Stimulated activated CD4-positive, alpha-beta T cell treated with anti-CD3 and anti-CD28 coated beads, Interleukin-15, amount 100 ng/mL, for 48 hours (primary cell): Measurements from ENCODE around the gene RBKS.
A peak's percentile ranks its signal among the peaks of the same experiment; 100 is the strongest.
"Not testable (repeated sequence)": the region's sequence is repeated elsewhere in the genome, so short reads cannot be mapped to it uniquely, and the experiment has no call there.

Experiments
- DNase-seq, 2 donors: peaks; one replicate each; pipeline ENCODE4 v3.0.0-alpha.2; 2020; ENCODE audit warnings: low read depth in 2 of 2

Gene RBKS

DNA sequence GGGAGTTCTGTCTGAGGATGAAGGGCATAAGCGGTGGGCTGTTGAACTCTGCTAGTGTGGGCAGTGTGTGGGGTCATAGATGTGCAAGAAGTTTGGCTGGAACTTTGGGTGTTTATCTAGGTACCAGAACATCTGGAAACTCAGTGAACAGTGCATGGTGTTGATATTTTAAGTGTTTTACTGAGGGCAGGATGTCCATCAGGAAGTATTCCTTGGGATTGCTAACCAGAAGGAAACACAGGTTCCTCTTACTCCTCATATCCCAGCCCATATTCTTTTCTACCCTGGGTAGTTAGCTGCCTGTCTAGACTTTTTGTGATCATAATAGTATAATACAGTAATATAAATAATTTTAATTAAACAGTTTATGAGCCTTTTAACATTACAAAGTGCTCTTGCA is 15.9 kb upstream of the RBKS start:
- no peak for DNase-seq

DNA sequence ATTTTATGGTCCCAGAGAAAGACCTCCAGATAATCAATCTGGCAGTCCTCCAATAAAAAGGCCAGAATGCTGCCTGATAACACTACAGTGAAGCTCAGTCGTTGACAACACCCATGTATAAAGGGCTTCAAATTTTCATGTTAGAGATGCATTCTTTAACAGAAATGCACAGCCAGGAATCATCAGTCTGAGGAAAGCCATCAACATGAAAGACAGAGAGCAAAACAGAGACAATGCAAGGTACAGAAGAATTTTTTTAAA is 14.1 kb upstream of the RBKS start:
- DNase-seq, result no peak

DNA sequence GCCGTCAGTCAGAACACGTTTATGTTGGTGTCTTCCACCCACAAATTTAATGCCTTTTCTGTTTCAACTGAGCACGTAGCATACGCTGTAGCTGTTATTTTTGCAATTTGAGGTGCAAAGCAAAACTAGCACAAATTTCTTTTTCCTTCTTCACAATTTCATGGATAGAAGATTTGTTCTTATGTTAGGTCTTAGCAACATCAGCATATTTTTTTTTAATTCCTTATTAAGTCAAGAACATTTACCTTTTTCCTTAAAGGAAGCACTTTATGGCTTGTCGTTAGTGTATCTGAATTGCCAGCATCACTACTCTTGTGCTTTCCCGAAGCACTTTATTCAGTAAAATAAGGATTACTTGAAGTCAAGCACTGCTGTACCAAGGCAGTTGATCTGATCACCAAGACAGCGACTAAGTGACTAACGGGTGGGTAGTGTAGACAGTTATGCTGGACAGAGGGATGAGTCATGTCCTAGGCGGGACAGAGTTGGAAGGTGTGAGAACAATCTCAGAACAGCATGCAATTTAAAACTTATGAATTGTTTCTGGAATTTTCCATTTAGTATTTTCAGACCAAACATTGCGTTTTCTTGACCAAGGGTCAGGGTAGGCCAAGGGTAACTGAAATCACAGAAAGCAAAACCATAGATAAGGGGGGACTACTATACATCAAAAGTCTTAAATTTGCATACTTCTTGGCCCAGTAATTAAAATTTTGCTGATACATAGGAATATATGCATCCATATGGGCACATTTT is 13.6 kb upstream of the RBKS start:
- no peak for DNase-seq

DNA sequence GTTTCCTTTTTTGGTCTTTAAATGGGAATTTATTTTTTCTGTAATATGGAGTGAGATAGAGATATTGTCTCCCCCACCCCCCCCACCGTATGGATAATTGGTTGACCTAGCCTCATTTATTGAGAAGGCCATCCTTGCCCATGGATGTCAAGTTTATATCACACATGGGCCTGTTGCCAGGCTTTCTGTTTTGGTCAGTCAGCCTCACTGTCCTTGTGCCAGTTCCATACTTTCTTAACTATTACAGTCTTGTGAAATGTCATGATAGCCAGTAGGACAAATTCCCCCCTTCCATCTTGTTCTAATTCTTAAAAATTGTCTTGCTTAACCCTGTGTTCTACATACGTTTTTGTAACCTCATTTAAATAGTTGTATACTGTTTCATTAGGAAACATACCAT is 12.8 kb upstream of the RBKS start:
- no peak for DNase-seq

DNA sequence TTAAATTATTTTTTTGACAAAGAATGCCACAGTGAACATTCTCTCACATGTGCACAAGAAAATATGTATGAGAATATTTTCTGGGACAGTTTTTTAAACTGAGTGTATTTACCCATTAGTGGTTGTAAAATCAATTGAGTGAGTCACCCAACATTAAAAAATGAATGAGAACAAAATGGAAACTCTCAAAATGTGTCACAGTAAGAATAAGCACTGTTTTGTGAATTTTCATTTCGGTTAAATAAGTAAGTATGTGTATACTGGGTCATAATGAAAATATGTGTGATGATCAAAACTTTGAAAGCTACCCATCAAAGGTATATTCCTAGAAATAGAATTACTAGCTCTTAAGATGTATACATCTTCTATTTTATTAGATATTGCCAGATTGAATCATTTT is 11.9 kb upstream of the RBKS start:
- no peak for DNase-seq

DNA sequence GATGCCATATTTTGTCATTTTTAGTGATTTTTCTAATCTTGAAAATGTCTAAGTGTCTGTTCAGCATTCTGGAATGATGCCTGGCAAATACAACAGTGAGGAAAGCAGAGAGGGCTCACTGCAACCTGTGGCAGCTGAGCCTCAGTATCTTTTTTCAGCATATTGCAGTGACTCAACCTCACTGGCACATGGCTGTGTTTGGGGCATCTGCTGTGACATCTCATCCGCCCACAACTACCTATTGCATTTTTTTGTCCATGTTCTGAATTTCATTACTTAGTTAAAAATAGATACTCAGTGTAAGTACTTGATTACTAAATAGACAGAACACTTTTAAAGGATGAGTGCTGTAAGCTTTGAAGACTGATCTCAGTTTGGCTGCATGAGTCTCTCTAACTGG is 11.0 kb upstream of the RBKS start:
- DNase-seq, result peak; percentile 21 to 29

DNA sequence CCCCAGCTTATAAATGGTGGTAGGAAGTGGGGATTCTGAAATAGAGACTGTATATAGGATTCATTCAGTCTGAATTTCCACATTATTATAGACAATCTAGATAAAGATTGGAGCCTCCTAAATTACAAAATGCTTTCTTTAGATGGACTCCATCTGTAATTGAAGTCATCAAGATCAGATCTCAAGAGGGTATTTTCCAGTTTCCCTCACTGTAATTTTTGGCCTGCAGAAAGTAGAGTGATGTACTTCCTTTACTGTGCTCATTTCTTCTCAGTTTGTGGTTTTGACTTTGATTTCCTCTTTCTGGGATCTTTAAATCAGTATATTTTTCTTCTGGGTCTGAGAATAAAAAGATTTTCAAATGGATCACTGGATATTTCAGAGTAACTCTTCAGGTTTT is 7.5 kb upstream of the RBKS start:
- no peak for DNase-seq

DNA sequence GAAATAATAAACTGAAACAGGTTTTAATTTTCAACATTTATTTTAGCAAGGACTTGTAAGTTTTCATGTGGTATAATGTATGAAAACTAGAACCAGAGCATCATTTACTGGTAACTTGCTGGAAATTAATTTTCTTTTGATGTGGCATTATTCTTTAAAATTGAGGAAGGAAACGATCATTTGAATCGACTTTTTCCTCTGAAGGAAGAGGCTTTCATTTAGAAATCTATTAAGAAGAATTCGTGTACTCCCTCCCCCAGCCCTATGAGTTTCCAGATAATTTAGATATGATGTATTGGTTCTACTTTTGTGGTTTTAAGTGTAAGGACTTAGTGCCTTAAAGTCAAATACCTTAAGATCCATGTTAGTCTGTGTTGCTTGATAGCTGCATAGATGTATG is 2.8 kb upstream of the RBKS start:
- DNase-seq, result no peak

DNA sequence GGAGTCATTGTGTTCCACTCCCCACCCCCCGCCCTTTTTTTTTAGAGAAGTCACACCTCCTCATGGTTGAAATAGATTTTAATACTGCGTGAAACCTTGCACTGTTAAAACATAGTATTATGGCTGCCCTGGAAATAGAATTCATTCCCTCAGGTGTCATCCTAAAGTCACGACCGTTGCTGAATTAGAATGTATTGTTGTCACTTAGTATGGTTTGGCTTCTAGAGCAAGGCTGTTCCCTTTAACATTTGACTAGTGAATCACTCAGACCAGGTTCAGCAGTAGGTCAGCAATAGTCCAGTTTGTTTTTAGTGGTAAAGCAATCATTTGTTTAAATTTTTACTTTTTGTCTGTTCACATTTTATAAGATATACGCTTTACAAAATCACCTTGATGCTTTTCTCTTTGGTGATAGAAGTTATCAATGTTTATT is 1.5 kb upstream of the RBKS start:
- no peak for DNase-seq

DNA sequence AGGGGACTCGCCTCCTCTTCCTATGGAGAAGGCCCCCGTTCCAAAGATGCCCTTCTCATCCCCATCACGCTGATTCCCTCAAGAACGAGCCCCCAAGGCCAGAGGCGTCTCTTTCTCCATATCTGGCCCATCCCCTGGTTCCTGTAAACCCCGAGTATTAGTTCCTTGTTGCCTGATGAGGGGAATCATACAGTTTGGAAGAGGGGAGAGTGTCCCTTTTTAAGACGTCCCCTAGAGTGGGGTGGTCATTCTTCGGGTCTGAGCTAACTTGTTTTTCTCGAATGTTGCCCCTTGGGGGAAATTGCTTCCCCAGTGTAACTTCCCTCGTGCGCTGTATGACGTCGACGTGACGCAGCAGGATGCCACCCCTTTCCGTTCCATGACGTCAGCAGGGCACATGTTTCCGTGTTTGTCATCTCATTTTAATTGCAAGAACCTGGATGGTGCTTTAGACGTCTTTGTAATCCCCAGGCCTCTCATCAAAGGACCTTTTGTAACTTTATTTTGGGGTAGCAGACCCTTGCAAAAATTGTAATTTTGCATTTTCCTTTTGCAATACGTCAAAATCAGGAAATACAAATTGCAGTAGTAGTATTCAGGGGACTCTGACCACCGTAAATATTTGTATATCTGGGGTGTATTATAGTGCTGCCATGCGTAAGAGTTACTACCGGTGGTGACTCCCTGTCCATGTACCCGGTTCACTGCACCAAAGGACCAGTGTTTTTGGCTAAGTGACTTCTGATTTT is 911 bp upstream of the RBKS start:
- DNase-seq, result peak; percentile 82 to 85

DNA sequence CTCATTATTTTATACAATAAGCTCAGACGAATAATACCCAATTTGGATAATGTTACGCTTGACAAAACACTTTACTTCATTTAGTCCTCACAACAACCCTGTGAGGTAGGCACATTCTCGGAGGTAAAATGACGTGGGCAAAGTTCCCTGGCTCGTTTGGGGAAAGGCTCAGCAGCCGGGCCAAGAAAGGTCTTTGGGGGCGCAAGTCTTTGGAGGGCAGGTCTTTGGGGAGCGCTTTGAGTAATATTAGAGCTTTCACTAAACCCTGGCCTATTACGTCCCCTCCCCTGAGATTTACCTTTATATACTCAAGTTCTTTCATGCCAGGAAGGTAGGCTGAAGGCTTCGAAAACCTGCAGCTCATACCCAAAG is 427 bp downstream of the RBKS start:
- DNase-seq, result no peak

DNA sequence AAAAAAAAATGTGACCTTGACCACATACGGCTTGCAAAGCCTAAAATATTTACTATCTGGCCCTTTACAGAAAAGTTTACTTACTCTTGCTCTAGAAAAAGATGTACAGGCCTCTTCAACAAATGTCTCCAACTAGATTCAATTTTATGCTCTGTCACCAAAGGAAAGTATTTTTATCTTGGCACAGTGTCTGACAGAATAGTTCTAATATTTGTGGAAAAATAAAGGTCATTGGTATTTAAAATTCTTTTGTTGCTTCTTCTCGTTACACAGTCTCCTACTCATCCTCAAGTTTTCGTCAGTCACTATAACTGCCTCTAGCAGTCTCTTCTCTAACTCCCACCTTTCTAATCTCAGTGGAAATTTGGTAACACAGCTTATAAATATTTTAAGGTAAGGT is 1.4 kb downstream of the RBKS start:
- DNase-seq, result no peak

DNA sequence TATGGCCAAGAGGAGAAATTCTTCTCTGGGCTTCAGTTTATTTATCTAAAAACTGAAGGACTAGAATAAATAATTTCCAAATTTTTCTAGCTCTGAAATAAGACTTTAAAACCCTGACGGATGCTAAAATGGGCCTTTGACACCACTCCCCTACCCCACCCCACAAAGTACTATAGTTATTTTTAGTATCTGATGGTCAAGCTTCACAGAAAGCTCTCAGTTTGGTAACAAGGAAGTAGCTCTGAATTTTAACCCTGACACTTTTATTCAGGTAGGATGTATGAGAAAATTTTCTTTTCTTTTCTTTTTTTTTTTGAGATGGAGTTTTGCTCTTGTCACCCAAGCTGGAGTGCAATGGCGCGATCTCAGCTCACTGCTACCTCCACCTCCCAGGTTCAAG is 2.4 kb downstream of the RBKS start:
- no peak for DNase-seq

DNA sequence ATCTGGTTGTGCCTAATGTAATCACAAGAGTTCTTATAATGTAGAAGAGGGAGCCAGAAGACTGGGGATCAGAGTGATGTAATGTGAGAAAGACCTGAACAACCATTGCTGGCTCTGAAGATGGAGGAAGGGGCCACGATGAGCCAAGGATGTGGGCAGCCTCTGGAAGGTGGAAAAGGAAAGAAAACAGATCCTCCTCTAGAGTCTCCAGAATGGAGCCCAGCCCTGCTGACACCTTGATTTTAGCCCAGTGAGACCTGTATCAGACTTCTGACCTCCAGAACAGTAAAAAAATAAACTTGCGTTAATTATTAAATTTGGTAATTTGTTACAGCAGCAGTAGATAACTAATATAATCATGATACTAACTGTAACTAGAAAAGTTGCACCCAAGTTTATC is 3.1 kb downstream of the RBKS start:
- no peak for DNase-seq

DNA sequence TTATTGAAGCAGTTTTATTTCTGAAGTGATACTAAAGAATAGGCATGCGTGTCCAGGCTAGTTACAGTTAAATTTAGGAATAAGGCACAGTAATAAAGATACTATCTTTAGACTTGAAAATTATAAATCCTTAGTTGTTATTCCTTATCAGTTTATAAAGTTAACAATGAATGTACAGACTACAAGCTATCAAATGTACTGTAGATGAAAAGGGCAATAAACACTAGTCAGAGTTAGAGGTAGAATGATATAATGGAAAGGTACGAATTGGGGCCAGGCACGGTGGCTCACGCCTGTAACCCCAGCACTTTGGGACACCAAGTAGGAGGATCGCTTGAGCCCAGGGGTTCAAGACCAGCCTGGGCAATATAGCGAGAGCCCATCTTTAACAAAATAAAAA is 3.9 kb downstream of the RBKS start:
- DNase-seq, result no peak

DNA sequence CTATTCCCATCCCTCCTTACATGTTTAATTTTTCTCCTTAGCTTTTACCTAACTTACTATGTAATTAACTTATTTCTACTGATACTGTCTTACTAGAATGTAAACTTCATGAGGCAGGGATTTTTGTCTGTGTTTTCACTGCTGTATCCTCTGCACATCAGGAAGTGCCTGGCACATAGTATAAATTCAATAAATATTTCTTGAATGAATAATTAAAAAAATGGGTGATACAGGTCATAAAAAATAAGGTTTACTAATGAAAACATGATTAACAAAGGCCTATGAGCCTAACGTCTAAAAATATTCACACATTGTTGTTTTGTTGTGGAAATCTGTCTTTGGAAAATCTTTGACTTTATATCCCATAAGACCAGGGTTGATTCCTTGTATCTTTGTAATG is 4.5 kb downstream of the RBKS start:
- no peak for DNase-seq

DNA sequence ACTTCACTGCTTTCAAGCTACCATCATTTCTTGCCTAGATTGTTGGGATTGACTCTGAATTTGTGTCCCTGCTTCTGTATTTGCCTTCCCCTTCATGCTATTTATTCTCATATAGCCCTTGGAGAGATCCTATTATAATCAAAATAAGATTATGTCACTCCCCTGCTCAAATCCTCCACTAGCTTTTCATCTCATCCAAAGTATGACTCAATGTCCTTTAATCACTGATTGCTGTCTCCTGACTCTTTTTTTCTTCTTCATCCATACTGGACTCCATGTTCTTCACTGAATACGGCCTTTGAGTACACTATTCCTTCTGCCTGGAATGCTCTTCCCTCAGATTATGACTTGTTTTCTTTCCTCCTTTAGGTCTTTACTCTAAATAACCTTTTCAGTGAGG is 5.0 kb downstream of the RBKS start:
- no peak for DNase-seq

DNA sequence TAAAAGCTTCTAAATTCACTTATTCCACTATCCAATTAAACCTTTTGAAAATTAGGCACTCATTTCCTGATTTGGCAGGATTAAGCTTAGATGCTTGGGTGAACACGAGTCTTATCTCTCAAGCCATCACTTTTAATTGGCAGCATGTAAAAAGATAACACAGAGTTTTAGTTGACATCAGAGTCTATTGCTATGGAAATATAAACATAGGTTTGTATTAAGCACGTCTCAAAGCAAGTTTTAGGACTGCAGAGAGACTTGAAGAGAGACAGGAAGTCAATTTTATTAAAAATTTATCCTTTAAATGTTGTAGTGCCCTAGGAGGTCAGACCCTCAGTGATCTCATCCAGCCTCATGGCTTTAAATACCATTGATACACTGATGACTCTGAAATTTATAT is 5.6 kb downstream of the RBKS start:
- no peak for DNase-seq

DNA sequence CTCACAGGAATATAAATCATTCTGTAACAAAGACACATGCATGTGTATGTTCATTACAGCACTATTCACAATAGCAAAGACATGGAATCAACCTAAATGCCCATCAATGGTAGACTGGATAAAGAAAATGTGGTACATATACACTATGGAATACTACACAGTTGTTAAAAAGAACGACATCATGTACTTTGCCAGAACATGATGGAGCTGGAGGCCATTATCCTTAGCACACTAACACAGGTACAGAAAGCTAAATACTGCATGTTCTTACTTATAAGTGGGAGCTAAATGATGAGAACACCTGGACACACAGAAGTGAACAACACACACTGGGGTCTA is 7.6 kb downstream of the RBKS start:
- DNase-seq, result not testable (repeated sequence)

DNA sequence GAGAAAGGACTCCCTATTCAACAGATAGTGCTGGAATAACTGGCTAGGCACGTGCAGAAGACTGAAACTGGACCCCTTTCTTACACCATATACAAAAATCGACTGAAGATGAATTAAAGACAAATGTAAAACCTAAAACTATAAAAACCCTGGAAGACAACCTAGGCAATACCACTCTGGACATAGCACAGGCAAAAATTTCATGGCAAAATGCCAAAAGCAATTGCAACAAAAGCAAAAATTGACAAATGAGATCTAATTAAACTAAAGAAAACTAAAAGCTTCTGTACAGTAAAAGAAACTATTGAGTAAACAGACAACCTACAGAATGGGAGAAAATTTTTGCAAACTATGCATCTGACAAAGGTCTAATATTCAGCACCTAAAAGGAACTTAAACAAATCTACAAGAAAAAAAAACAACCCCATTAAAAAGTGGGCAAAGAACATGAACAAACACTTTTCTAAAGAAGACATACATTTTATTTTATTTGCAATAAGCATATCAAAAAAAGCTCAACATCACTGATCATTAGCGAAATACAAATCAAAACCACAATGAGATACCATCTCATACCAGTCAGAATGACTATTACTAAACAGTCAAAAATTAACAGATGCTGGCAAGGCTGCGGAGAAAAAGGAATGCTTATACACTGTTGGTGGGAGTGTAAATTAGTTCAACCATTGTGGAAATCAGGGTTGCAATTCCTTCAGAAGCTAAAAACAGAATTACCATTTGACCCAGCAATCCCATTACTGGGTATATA is 8.2 kb downstream of the RBKS start:
- not testable (repeated sequence) for DNase-seq

DNA sequence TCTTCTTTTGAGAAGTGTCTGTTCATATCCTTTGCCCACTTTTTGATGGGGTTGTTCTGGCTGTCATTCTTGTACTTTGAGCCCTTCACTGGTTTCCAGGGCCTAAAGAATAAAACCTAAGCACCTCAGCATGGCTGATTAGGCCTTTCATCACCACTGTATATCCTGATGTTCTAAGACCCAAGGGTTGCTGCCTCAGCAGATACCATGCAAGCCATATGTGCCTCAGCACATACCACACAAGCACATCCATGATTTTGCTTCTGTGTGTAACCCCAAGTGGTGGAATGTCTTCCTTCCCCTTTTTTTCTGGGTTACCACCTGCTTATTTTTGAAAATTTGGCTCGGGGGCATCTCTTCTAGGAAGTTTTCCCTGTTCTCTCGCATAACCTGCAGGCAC is 11.4 kb downstream of the RBKS start:
- no peak for DNase-seq

DNA sequence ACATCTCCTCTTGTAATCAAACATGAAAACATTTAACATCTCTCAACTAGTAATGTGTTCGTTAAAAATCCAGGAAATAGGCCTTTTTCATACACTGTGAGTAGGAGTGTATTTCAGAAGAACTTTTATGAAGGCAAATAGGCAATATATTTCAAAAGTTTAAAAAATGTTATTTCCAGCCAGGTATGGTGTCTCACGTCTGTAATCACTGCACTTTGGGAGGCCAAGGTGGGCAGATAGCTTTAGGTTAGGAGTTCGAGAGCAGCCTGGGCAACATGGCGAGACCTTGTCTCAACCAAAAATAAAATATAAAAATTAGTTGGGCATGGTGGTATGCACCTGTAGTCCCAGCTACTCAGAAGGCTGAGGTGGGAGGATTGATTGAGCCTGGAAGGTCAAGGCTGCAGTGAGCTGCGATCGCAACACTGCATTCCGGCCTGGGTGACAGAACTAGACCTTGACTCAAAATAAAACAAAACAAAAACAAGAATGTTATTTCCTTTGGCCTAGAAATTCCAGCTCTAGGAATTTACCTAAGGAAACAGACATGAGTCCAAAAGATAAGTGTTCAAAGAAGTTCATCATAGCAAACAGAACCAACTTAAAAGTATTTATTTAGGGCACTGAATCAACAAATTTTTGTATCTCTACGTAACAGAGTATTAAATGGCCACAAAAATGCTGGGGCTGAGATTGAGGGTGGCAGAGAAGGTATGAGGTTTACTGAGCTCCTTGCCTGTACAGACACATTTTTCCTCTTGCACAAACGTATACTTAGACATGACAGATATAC is 14.9 kb downstream of the RBKS start:
- no peak for DNase-seq
